GM11168 (cell line): ENCODE results near the gene UGT1A7.
"Not testable (repeated sequence)": the region's sequence is repeated elsewhere in the genome, so short reads cannot be mapped to it uniquely, and the experiment has no call there.

Source experiments
- in situ Hi-C: fragments of 300-500 bp; cut with MboI; formaldehyde crosslinking; loops from one replicate; pipeline ENCODE4 v1.12.0; 2022; ENCODE audit warnings: low sequenced_read_pairs; ENCODE audit not compliant: unreplicated experiment

Gene UGT1A7

GRCh38 chr2:233681521-233682099 lies at the start of gene UGT1A7:
Gene UGT1A7 (plus strand): TSS chr2:233681901. CDS start chr2:233681938, 37 bp downstream.
- in situ Hi-C loops, result no loop called here

- in situ Hi-C loops, result not testable (repeated sequence)
These were observed 45.4 kb upstream of the UGT1A7 start, which contains the start of gene UGT1A10 for GRCh38 chr2:233636306-233636705. Gene UGT1A10 (plus strand): TSS chr2:233636448. CDS start chr2:233636523, 75 bp downstream.

GRCh38 chr2:233638836-233639235 lies 42.9 kb upstream of the UGT1A7 start:
- in situ Hi-C loops, result no loop called here

GRCh38 chr2:233639860-233640259 lies 41.8 kb upstream of the UGT1A7 start:
- in situ Hi-C loops, result no loop called here

- in situ Hi-C loops, result no loop called here
These were observed 38.6 kb upstream of the UGT1A7 start for GRCh38 chr2:233643128-233643527.

GRCh38 chr2:233646033-233646432 lies 35.7 kb upstream of the UGT1A7 start:
- in situ Hi-C loops, result not testable (repeated sequence)

GRCh38 chr2:233650981-233651380 lies 30.7 kb upstream of the UGT1A7 start:
- in situ Hi-C loops, result no loop called here

- in situ Hi-C loops, result no loop called here
These were observed 30.3 kb upstream of the UGT1A7 start for GRCh38 chr2:233651430-233651829.

GRCh38 chr2:233654501-233654900 lies 27.2 kb upstream of the UGT1A7 start:
- in situ Hi-C loops, result no loop called here

GRCh38 chr2:233655043-233655442 lies 26.7 kb upstream of the UGT1A7 start:
- in situ Hi-C loops, result no loop called here

- in situ Hi-C loops, result not testable (repeated sequence)
These were observed 25.8 kb upstream of the UGT1A7 start for GRCh38 chr2:233655943-233656342.

- in situ Hi-C loops, result no loop called here
These were observed 25.3 kb upstream of the UGT1A7 start for GRCh38 chr2:233656443-233656842.

GRCh38 chr2:233658610-233659009 lies 23.1 kb upstream of the UGT1A7 start:
- in situ Hi-C loops, result no loop called here

- in situ Hi-C loops, result no loop called here
These were observed 17.8 kb upstream of the UGT1A7 start for GRCh38 chr2:233663911-233664310.

- in situ Hi-C loops, result no loop called here
These were observed 13.0 kb upstream of the UGT1A7 start for GRCh38 chr2:233668605-233669260.

- in situ Hi-C loops, result no loop called here
These were observed 10.2 kb upstream of the UGT1A7 start, which contains the start of gene UGT1A9 for GRCh38 chr2:233671290-233672161. Gene UGT1A9 (plus strand): TSS chr2:233671898. CDS start chr2:233671935, 37 bp downstream.

- in situ Hi-C loops, result no loop called here
These were observed 8.8 kb upstream of the UGT1A7 start for GRCh38 chr2:233672886-233673285.

- in situ Hi-C loops, result no loop called here
These were observed 7.8 kb upstream of the UGT1A7 start for GRCh38 chr2:233673896-233674295.

GRCh38 chr2:233674314-233674713 lies 7.4 kb upstream of the UGT1A7 start:
- in situ Hi-C loops, result no loop called here

GRCh38 chr2:233674995-233675394 lies 6.7 kb upstream of the UGT1A7 start:
- in situ Hi-C loops, result no loop called here

GRCh38 chr2:233676046-233676445 lies 5.7 kb upstream of the UGT1A7 start:
- in situ Hi-C loops, result no loop called here
